K562 (cell line): Measurements from ENCODE around the gene USP31. TPM values are rescaled to one million over a fixed set of nuclear protein-coding genes. Genes with fewer than 3 reads are reported as not detected.

Source experiments
- ATAC-seq: fragments of 200-7000 bp; cut with Tn5 transposase; 3 replicates; pipeline ENCODE4 v1.9.1; 2020; ENCODE audit warnings: moderate library complexity
- BruUV-seq: library from RNA; stranded (reverse); fragments of 400-500 nt; replicated peaks from 2 replicates; lab custom pipeline; 2021; lab: Mats Ljungman, UMichigan
- CTCF ChIA-PET: fragments of 300-600 bp; formaldehyde crosslinking; extraction: SDS; loops from one replicate; lab custom pipeline; 2021; ENCODE audit warnings: low intra/inter-chr PET ratio; lab: Yijun Ruan, JAX
- POLR2A ChIA-PET: fragments of 300-600, 350-650 bp; sonication (Branson Sonifier 250); formaldehyde crosslinking; extraction: SDS; loops from one replicate; lab custom pipeline; 2021; ENCODE audit warnings: antibody characterized with exemption, inconsistent platforms; lab: Yijun Ruan, JAX
- DNase-seq, 4 experiments: peaks; one replicate each; pipeline versions ENCODE4 v3.0.0 to v3.0.0-alpha.2; 2011 to 2018; ENCODE audit warnings: low spot score in 3 of 4, mixed read lengths in 3 of 4; ENCODE audit errors: extremely low read depth in 1 of 4
- FAIRE-seq: peaks from 2 replicates; lab custom pipeline; 2011; peaks lifted over from hg19 to GRCh38; lab: Jason Lieb, UNC
- H2AFZ ChIP-seq: 2 replicates; pipeline ENCODE4 v1.6.0; 2011; ENCODE audit warnings: low read depth, low read length, control low read depth, inconsistent platforms
- H3K27ac ChIP-seq: fragments of 200-600 bp; 3 replicates; pipeline ENCODE4 v1.8.0; 2011; ENCODE audit warnings: low read depth, mild to moderate bottlenecking, control low read depth, inconsistent platforms, low read length, moderate library complexity, mixed read lengths; ENCODE audit errors: extremely low read depth
- H3K27me3 ChIP-seq, 2 experiments: fragments of 300-600 bp in 1 of 2; 2 replicates in 1 of 2; 3 replicates in 1 of 2; pipeline versions ENCODE4 v1.6.0 to v1.8.0; 2011; ENCODE audit warnings: inconsistent platforms in 2 of 2, low read length in 2 of 2, mild to moderate bottlenecking in 1 of 2, mixed read lengths in 1 of 2, moderate library complexity in 1 of 2; ENCODE audit not compliant: control insufficient read depth in 2 of 2, insufficient read depth in 2 of 2
- H3K36me3 ChIP-seq: fragments of 300-600 bp; 3 replicates; pipeline ENCODE4 v1.8.0; 2011; ENCODE audit warnings: mild to moderate bottlenecking, low read length, inconsistent platforms; ENCODE audit not compliant: control insufficient read depth, insufficient read depth
- H3K4me1 ChIP-seq, 2 experiments: fragments of 200-600 bp in 1 of 2; replicated peaks in 1 of 2; 2 replicates in 1 of 2; 3 replicates in 1 of 2; pipeline versions ENCODE4 v1.5.1 to v1.8.0; 2011; ENCODE audit warnings: inconsistent platforms in 2 of 2, low read length in 2 of 2, mild to moderate bottlenecking in 1 of 2, mixed read lengths in 1 of 2, moderate library complexity in 1 of 2; ENCODE audit not compliant: control insufficient read depth in 2 of 2, insufficient read depth in 2 of 2
- H3K4me2 ChIP-seq: 2 replicates; pipeline ENCODE4 v1.6.1; 2011; ENCODE audit warnings: low read length, control low read depth, inconsistent platforms, mixed read lengths; ENCODE audit not compliant: insufficient read depth
- H3K4me3 ChIP-seq: fragments of 200-600 bp; sonication (generic), shearing (Covaris generic); 2 replicates; pipeline ENCODE4 v1.5.1; 2016; ENCODE audit warnings: control low read depth, inconsistent platforms
- H3K79me2 ChIP-seq: fragments of 200-600 bp; 3 replicates; pipeline ENCODE4 v1.8.0; 2011; ENCODE audit warnings: low read length, inconsistent platforms; ENCODE audit not compliant: control insufficient read depth, insufficient read depth
- H3K9ac ChIP-seq, 2 experiments: 2 replicates each; pipeline versions ENCODE4 v1.6.0 to v1.6.1; 2011; ENCODE audit warnings: low read depth in 2 of 2, low read length in 2 of 2, control low read depth in 1 of 2, inconsistent platforms in 1 of 2, mild to moderate bottlenecking in 1 of 2, mixed read lengths in 1 of 2; ENCODE audit not compliant: insufficient read depth in 1 of 2
- H3K9me1 ChIP-seq: one replicate; pipeline ENCODE4 v1.6.0; 2011; ENCODE audit warnings: inconsistent platforms, mild to moderate bottlenecking, low read length, moderate library complexity; ENCODE audit not compliant: control insufficient read depth, insufficient read depth
- H3K9me3 ChIP-seq: replicated peaks from 2 replicates; pipeline ENCODE4 v1.5.1; 2011; ENCODE audit warnings: low read depth, low read length, inconsistent platforms; ENCODE audit not compliant: control insufficient read depth, insufficient read depth
- H4K20me1 ChIP-seq: replicated peaks from 2 replicates; pipeline ENCODE4 v1.6.1; 2011; ENCODE audit warnings: low read length, inconsistent platforms, mixed read lengths; ENCODE audit not compliant: control insufficient read depth, insufficient read depth
- MEIS2 ChIP-seq: fragments of 450-650 bp; IDR thresholded peaks from 2 replicates; pipeline ENCODE4 v1.6.1; 2014; ENCODE audit warnings: mild to moderate bottlenecking; ENCODE audit not compliant: partially characterized antibody
- NCOR1 ChIP-seq: fragments of 450-650 bp; IDR thresholded peaks from 2 replicates; pipeline ENCODE4 v1.6.1; 2016; ENCODE audit warnings: mild to moderate bottlenecking, moderate library complexity
- NFATC3 ChIP-seq: fragments of 450-650 bp; IDR thresholded peaks from 2 replicates; pipeline ENCODE4 v1.6.1; 2017; ENCODE audit warnings: mild to moderate bottlenecking
- PBX2 ChIP-seq, 2 experiments: IDR thresholded peaks in 1 of 2; conservative IDR thresholded peaks in 1 of 2; 2 replicates each; pipeline ENCODE4 v1.6.1; 2016; ENCODE audit warnings: low read depth in 2 of 2, mild to moderate bottlenecking in 1 of 2, missing compliant biosample characterization in 1 of 2, missing genetic modification characterization in 1 of 2, moderate library complexity in 1 of 2
- PCBP1 ChIP-seq: fragments of 200-400 bp; formaldehyde crosslinking; IDR thresholded peaks from 2 replicates; pipeline ENCODE4 v1.6.1; 2018; ENCODE audit warnings: mild to moderate bottlenecking, low read depth, low read length; ENCODE audit not compliant: poor library complexity, severe bottlenecking
- SNAPC5 ChIP-seq: fragments of 250-450 bp; sonication (Bioruptor Pico); IDR thresholded peaks from 2 replicates; pipeline ENCODE4 v1.8.0; 2021; ENCODE audit warnings: moderate library complexity, mild to moderate bottlenecking, inconsistent platforms
- SRSF3 ChIP-seq: fragments of 200-400 bp; formaldehyde crosslinking; IDR thresholded peaks from 2 replicates; pipeline ENCODE4 v1.6.1; 2016; ENCODE audit warnings: mild to moderate bottlenecking, low read length, moderate library complexity; ENCODE audit not compliant: insufficient read depth
- TAF7 ChIP-seq: fragments of 450-650 bp; IDR thresholded peaks from 2 replicates; pipeline ENCODE4 v1.6.1; 2016; ENCODE audit warnings: missing genetic modification characterization, missing compliant biosample characterization
- WGBS: fragments of 100-300 bp; shearing (Covaris generic); methylation state at CpG from one replicate; pipeline ENCODE4 v1.1.6; 2016; ENCODE audit warnings: low coverage, mixed read lengths; ENCODE audit not compliant: insufficient coverage; ENCODE audit errors: missing lambda C conversion rate; 5-methylcytosine and 5-hydroxymethylcytosine counted together
- in situ Hi-C: fragments of 300-500 bp; cut with MboI; formaldehyde crosslinking; loops from 4 replicates; pipeline ENCODE4 v1.15.0; 2018; ENCODE audit warnings: inconsistent platforms, mixed read lengths
- intact Hi-C: fragments of 100-400 bp; cut with micrococcal nuclease; formaldehyde crosslinking; loops from 2 replicates; pipeline ENCODE4 v1.14.2; 2022
- polyA plus RNA-seq, 8 experiments: library from polyadenylated mRNA; depleted of rRNA in 4 of 8; stranded (reverse) in 5 of 8; unstranded in 3 of 8; fragments of >200 nt; fragmentation: Nextera tagmentation in 2 of 8; fragmentation: Illumina TruSeq in 1 of 8; extraction: Ambion mirVana in 2 of 8; extraction: Trizol in 1 of 8; gene quantifications; 2 replicates each; pipeline versions ENCODE4 v1.2.1 to v1.2.3, GENCODE V29; 2011 to 2014; ENCODE audit warnings: inconsistent platforms in 1 of 8, missing spikeins in 1 of 8
- total RNA-seq, 7 experiments: library from RNA; depleted of rRNA in 6 of 7; stranded (reverse); fragments of >200 nt in 6 of 7; fragmentation: Illumina TruSeq in 2 of 7; extraction: Trizol in 2 of 7; gene quantifications; 2 replicates each; pipeline versions ENCODE4 v1.2.1 to v1.2.3, GENCODE V29; 2011 to 2021; ENCODE audit warnings: low replicate concordance in 1 of 7

The USP31 gene
- total and polyA plus RNA-seq, 9 of the 15 experiments (the other 6 are each of a cell fraction or from before 2014, with no cell fraction given): 0.56 to 4.9 (median 2.9) TPM

GRCh38 chr16:23194497-23195221 is 45.4 kb upstream of the USP31 start:
- Histone ChIP-seq H3K4me3 (no peak overlapping the region), H3K79me2 (no peaks in the 10 kb centered on the region), H4K20me1 (0 out of 2 replicates have a peak, but pooled peaks cover 5% of the 10 kb centered on the region), H3K4me2 (no peak overlapping the region), H3K4me1 (no peaks in the 10 kb centered on the region), H3K27ac (no peak overlapping the region), H3K36me3 (no peaks in the 10 kb centered on the region), H3K9me1 (no peaks in the 10 kb centered on the region), H3K9ac (no peak overlapping the region), H3K27me3 (peaks cover 3 to 20% of the 10 kb centered on the region in 2 experiments; a peak in 3 of 5 replicates), H3K9me3 (no peaks in the 10 kb centered on the region), H2AFZ (no peak overlapping the region)
- WGBS: 9% methylated on average over 9 of the region's 9 CpGs
- in situ Hi-C loops: no loop called here
- no peak for DNase-seq
- no peak for ATAC-seq
- intact Hi-C loops: no loop called here
- TF ChIP-seq SRSF3 (no peak), SNAPC5 (CRISPR knock-in tag) (no peak), NCOR1 (no peak), TAF7 (tag) (no peak), PCBP1 (no peak), PBX2 (CRISPR knock-in tag; IDR thresholded peaks at IDR 0.05; ENCODE audit: low read depth) (no peak), PBX2 (tag; conservative IDR thresholded peaks at IDR 0.05; ENCODE audit: low read depth) (peak; percentile 49; the same call in 1 of the 2 replicates), NFATC3 (no peak), MEIS2 (peak; percentile 32)
- CTCF ChIA-PET: no interaction called here
- POLR2A ChIA-PET: no interaction called here
- no peak for FAIRE-seq
- no TSS peak for BruUV-seq
